HepG2 (cell line): ENCODE measurements around the gene KIAA0232. TPM values are rescaled to one million over a fixed set of nuclear protein-coding genes. Genes with fewer than 3 reads are reported as not detected.

Experiments used
- AHR ChIP-seq: IDR thresholded peaks from 2 replicates; pipeline ENCODE4 v1.6.1; 2018; ENCODE audit warnings: missing genetic modification reagents, missing compliant biosample characterization
- ATAD3A ChIP-seq: sonication (generic); formaldehyde crosslinking; IDR thresholded peaks from 2 replicates; pipeline ENCODE4 v1.4.0; 2020; ENCODE audit warnings: missing genetic modification reagents
- CREBL2 ChIP-seq: sonication (generic); formaldehyde crosslinking; IDR thresholded peaks from 2 replicates; pipeline ENCODE4 v1.8.1; 2023; ENCODE audit warnings: missing genetic modification reagents, mild to moderate bottlenecking, borderline replicate concordance
- DNMT3B ChIP-seq: conservative IDR thresholded peaks from 2 replicates; pipeline ENCODE4 v1.6.1; 2016; ENCODE audit warnings: missing biosample characterization, control low read depth
- FOSL1 ChIP-seq: sonication (generic); formaldehyde crosslinking; IDR thresholded peaks from 2 replicates; pipeline ENCODE4 v1.9.0; 2021; ENCODE audit warnings: missing genetic modification reagents, borderline replicate concordance
- NCOA1 ChIP-seq: sonication (generic); formaldehyde crosslinking; IDR thresholded peaks from 2 replicates; pipeline ENCODE4 v1.9.0; 2021; ENCODE audit warnings: missing genetic modification reagents
- NFKBIZ ChIP-seq: IDR thresholded peaks from 2 replicates; pipeline ENCODE4 v1.6.1; 2018; ENCODE audit warnings: missing genetic modification reagents, missing compliant biosample characterization
- NR0B2 ChIP-seq: sonication (generic); formaldehyde crosslinking; IDR thresholded peaks from 2 replicates; pipeline ENCODE4 v1.4.0; 2020; ENCODE audit warnings: mild to moderate bottlenecking, missing genetic modification reagents
- PAWR ChIP-seq: sonication (generic); formaldehyde crosslinking; IDR thresholded peaks from 2 replicates; pipeline ENCODE4 v1.4.0; 2020; ENCODE audit warnings: missing genetic modification reagents, mild to moderate bottlenecking, borderline replicate concordance
- RARA ChIP-seq: IDR thresholded peaks from 2 replicates; pipeline ENCODE4 v1.6.1; 2016; ENCODE audit warnings: missing genetic modification reagents, missing compliant biosample characterization
- STAT6 ChIP-seq: sonication (generic); formaldehyde crosslinking; IDR thresholded peaks from 2 replicates; pipeline ENCODE4 v1.4.0; 2020; ENCODE audit warnings: missing genetic modification reagents, mild to moderate bottlenecking, borderline replicate concordance
- TAF1 ChIP-seq: sonication (generic); formaldehyde crosslinking; IDR thresholded peaks from 2 replicates; pipeline ENCODE4 v1.4.0; 2020; ENCODE audit warnings: missing genetic modification reagents
- ZBTB14 ChIP-seq: sonication (generic); formaldehyde crosslinking; IDR thresholded peaks from 2 replicates; pipeline ENCODE4 v1.4.0; 2020; ENCODE audit warnings: missing genetic modification reagents
- ZFP41 ChIP-seq: sonication (generic); formaldehyde crosslinking; IDR thresholded peaks from 2 replicates; pipeline ENCODE4 v1.4.0; 2020; ENCODE audit warnings: mild to moderate bottlenecking, missing genetic modification reagents, borderline replicate concordance
- ZFP62 ChIP-seq: sonication (generic); formaldehyde crosslinking; IDR thresholded peaks from 2 replicates; pipeline ENCODE4 v1.4.0; 2020; ENCODE audit warnings: missing genetic modification reagents
- ZNF331 ChIP-seq: sonication (generic); formaldehyde crosslinking; IDR thresholded peaks from 2 replicates; pipeline ENCODE4 v1.4.0; 2020; ENCODE audit warnings: missing genetic modification reagents
- ZNF33A ChIP-seq: sonication (generic); formaldehyde crosslinking; IDR thresholded peaks from 2 replicates; pipeline ENCODE4 v1.5.1; 2020; ENCODE audit warnings: missing genetic modification reagents, mild to moderate bottlenecking, moderate library complexity, borderline replicate concordance
- ZNF512B ChIP-seq: sonication (generic); formaldehyde crosslinking; IDR thresholded peaks from 2 replicates; pipeline ENCODE4 v1.5.1; 2020; ENCODE audit warnings: missing genetic modification reagents, mild to moderate bottlenecking, borderline replicate concordance
- ZNF674 ChIP-seq: sonication (generic); formaldehyde crosslinking; IDR thresholded peaks from 2 replicates; pipeline ENCODE4 v1.5.0; 2020; ENCODE audit warnings: low read depth, mild to moderate bottlenecking, missing genetic modification reagents
- ZNF713 ChIP-seq: sonication (generic); formaldehyde crosslinking; IDR thresholded peaks from 2 replicates; pipeline ENCODE4 v1.4.0; 2020; ENCODE audit warnings: mild to moderate bottlenecking, missing genetic modification reagents
- ZNF724P ChIP-seq: sonication (generic); formaldehyde crosslinking; IDR thresholded peaks from 2 replicates; pipeline ENCODE4 v1.8.0; 2022; ENCODE audit warnings: missing genetic modification reagents, borderline replicate concordance
- ZNF839 ChIP-seq: sonication (generic); formaldehyde crosslinking; IDR thresholded peaks from 2 replicates; pipeline ENCODE4 v1.4.0; 2020; ENCODE audit warnings: missing genetic modification reagents, mild to moderate bottlenecking, borderline replicate concordance
- polyA plus RNA-seq, 8 experiments: library from polyadenylated mRNA; depleted of rRNA in 3 of 8; stranded (reverse) in 7 of 8; unstranded in 1 of 8; fragments of >200 nt; fragmentation: Illumina TruSeq in 4 of 8; extraction: Trizol in 4 of 8; gene quantifications; 2 replicates each; pipeline versions ENCODE4 v1.2.1 to v1.2.3, GENCODE V29; 2011 to 2016; ENCODE audit warnings: low read depth in 4 of 8, missing spikeins in 1 of 8, mixed read lengths in 1 of 8; ENCODE audit not compliant: insufficient read depth in 1 of 8
- total RNA-seq, 5 experiments: library from RNA; depleted of rRNA; stranded (reverse); fragments of >200 nt; fragmentation: Illumina TruSeq; extraction: Trizol; gene quantifications; 2 replicates each; pipeline ENCODE4 v1.2.3, GENCODE V29; 2016; ENCODE audit warnings: low read depth in 1 of 5

KIAA0232 gene
- total and polyA plus RNA-seq, 2 of the 13 experiments (the other 11 are each of a cell fraction or from before 2014, with no cell fraction given), result 7.8 to 17.1 TPM

GRCh38 chr4:6782147-6782845 is at the start of gene KIAA0232 (continued):
- TF ChIP-seq PAWR (CRISPR knock-in tag) (no peak), ZFP62 (CRISPR knock-in tag) (no peak), ZFP41 (CRISPR knock-in tag) (no peak), ZNF512B (CRISPR knock-in tag) (no peak), CREBL2 (CRISPR knock-in tag) (peak; percentile 24; the same call in 1 of the 2 replicates), FOSL1 (CRISPR knock-in tag) (no peak), RARA (peak; percentile 42), ZNF839 (CRISPR knock-in tag) (no peak), NR0B2 (peak; percentile 70; the same call in 1 of the 2 replicates), NCOA1 (CRISPR knock-in tag) (no peak), ZNF331 (CRISPR knock-in tag) (peak; percentile 75), NFKBIZ (CRISPR knock-in tag) (no peak), TAF1 (CRISPR knock-in tag) (no peak), ZNF674 (no peak; the same call in 1 of the 2 replicates), DNMT3B (CRISPR knock-in tag) (no peak), ZBTB14 (CRISPR knock-in tag) (peak; percentile 89), ZNF33A (CRISPR knock-in tag) (no peak), ZNF724P (CRISPR knock-in tag) (no peak), ATAD3A (CRISPR knock-in tag) (no peak), ZNF713 (no peak), STAT6 (CRISPR knock-in tag) (no peak), AHR (no peak)
